ENCODE measurements around the gene ATP5MC3. TPM values are rescaled to one million over a fixed set of nuclear protein-coding genes. Genes with fewer than 3 reads are reported as not detected.
A peak's percentile ranks its signal among the peaks of the same experiment; 100 is the strongest.

ATP5MC3 gene
- total and polyA plus RNA-seq, 10 of the 15 experiments (the other 5 are each of a cell fraction or from before 2014, with no cell fraction given), result 308 to 1,196 (median 550) TPM

DNA sequence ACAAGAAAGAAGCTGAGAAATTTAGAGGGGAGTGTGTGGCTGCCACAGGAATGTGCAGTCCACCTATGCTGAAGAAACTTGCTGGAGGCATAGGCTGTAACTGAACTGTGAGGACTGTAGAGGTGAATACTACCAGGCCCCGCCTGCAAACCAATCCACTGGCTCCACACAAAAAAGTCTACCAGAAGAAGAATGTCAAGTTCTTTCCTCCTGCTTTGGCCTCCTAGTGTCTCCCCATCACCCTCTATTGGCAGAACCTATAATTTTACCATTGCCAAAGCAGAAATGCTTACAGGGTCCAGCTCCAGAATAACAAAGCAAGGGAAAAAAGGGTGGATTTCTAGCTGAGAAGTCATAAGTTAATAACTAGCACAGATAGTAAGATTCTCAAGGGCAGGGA lies 5.9 kb upstream of the ATP5MC3 start:
- FAIRE-seq (peak; percentile 80), DNase-seq (ENCODE audit: low read depth, low spot score) (no peak), ATAC-seq (peak; percentile 90)
- in situ Hi-C loops (cut with MboI), result no loop called here
- ChIA-PET RAD21 (ENCODE audit: unreplicated experiment) (interaction anchor here (1.0 to 1.3 kb wide), 2 partner anchors 70 to 81 kb away, joined by 3 read pairs; no protein-coding TSS in a partner anchor), POLR2A (no interaction called here), SMC1A (ENCODE audit: uncharacterized antibody, unreplicated experiment) (interaction anchor here (1.2 to 1.8 kb wide), 2 partner anchors 14 to 77 kb away, joined by 3 to 4 read pairs; no protein-coding TSS in a partner anchor), CTCF (interaction anchor here (0.7 to 1.6 kb wide), 8 partner anchors 50 to 438 kb away, joined by 3 to 14 read pairs (median 4); no protein-coding TSS in a partner anchor)
- Histone ChIP-seq H4K20me1 (ENCODE audit: control insufficient read depth, insufficient read depth) (no peaks in the 10 kb centered on the region), H3K4me3 (no peak overlapping the region), H3K4me2 (ENCODE audit: control insufficient read depth, insufficient read depth) (no peak overlapping the region), H2AFZ (ENCODE audit: control insufficient read depth, low read depth, low read length) (peak overlapping the region; percentile 7; the same call in 1 of the 2 replicates), H3K9me3 (replicated peaks; ENCODE audit: control insufficient read depth, insufficient read depth, low read length) (no peaks in the 10 kb centered on the region), H3K9ac (ENCODE audit: control insufficient read depth, insufficient read depth, low read length) (no peak overlapping the region), H3K27me3 (replicated peaks in 1 of 2; ENCODE audit: control insufficient read depth in 2 of 2, insufficient read depth in 2 of 2, low read length in 1 of 2) (no peaks in the 10 kb centered on the region), H3K27ac (ENCODE audit: control insufficient read depth, insufficient read depth) (no peak overlapping the region), H3K4me1 (ENCODE audit: control insufficient read depth, insufficient read depth, low read length) (no peaks in the 10 kb centered on the region), H3K36me3 (ENCODE audit: control insufficient read depth in 2 of 2, insufficient read depth in 2 of 2, low read length in 1 of 2) (no peaks in the 10 kb centered on the region), H3K79me2 (ENCODE audit: control insufficient read depth, insufficient read depth, low read length) (no peaks in the 10 kb centered on the region)
- WGBS (ENCODE audit: insufficient coverage, insufficient replicate concordance, low lambda C conversion rate, missing lambda C conversion rate), result 58% methylated on average over 1 of the region's 1 CpG
- no TSS peak for BruUV-seq (replicated peaks)
- intact Hi-C loops (cut with micrococcal nuclease; ENCODE audit: unreplicated experiment), result loop anchor here (1.0 to 5.0 kb wide), 2 partner anchors 76 to 150 kb away; no protein-coding TSS in a partner anchor
- TF ChIP-seq TCF7 (IDR thresholded peaks at IDR 0.05; ENCODE audit: borderline replicate concordance), result no peak
- TF ChIP-seq, protein P1, sequence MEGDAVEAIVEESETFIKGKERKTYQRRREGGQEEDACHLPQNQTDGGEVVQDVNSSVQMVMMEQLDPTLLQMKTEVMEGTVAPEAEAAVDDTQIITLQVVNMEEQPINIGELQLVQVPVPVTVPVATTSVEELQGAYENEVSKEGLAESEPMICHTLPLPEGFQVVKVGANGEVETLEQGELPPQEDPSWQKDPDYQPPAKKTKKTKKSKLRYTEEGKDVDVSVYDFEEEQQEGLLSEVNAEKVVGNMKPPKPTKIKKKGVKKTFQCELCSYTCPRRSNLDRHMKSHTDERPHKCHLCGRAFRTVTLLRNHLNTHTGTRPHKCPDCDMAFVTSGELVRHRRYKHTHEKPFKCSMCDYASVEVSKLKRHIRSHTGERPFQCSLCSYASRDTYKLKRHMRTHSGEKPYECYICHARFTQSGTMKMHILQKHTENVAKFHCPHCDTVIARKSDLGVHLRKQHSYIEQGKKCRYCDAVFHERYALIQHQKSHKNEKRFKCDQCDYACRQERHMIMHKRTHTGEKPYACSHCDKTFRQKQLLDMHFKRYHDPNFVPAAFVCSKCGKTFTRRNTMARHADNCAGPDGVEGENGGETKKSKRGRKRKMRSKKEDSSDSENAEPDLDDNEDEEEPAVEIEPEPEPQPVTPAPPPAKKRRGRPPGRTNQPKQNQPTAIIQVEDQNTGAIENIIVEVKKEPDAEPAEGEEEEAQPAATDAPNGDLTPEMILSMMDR (IDR thresholded peaks at IDR 0.05 in 2 of 3, conservative IDR thresholded peaks at IDR 0.05 in 1 of 3; ENCODE audit: control insufficient read depth in 2 of 3, extremely low read depth in 1 of 3, insufficient read depth in 1 of 3, low read depth in 3 of 3, low read length in 3 of 3), result peak; percentile 50 to 64 (median 61)
- peak; percentile 71 for TF ChIP-seq RAD21 (IDR thresholded peaks at IDR 0.05; ENCODE audit: insufficient read depth, low read depth, low read length)
- TF ChIP-seq KDM1A (IDR thresholded peaks at IDR 0.05; ENCODE audit: borderline replicate concordance), result no peak
- peak; percentile 48 for TF ChIP-seq SMC3 (IDR thresholded peaks at IDR 0.05; ENCODE audit: borderline replicate concordance, low read length)
